Esophagus squamous epithelium (tissue), 5 donors: Measurements from ENCODE around the gene COL4A1. TPM values are rescaled to one million over a fixed set of nuclear protein-coding genes. Genes with fewer than 3 reads are reported as not detected.

ENCODE experiments used
- DNase-seq: peaks from one replicate; lab custom pipeline; 2025; lab: John Stamatoyannopoulos, UW
- H3K27ac ChIP-seq, 4 donors: fragments of 200-600 bp; sonication (generic); one replicate each; pipeline ENCODE4 v1.5.1; 2016 to 2019; ENCODE audit warnings: mild to moderate bottlenecking in 1 of 4
- H3K27me3 ChIP-seq, 4 donors: fragments of 200-600 bp; sonication (generic); 1 replicate in 3 of 4; 2 replicates in 1 of 4; pipeline versions ENCODE4 v1.5.1 to v1.6.0; 2017 to 2021; ENCODE audit warnings: antibody characterized with exemption in 1 of 4
- H3K36me3 ChIP-seq, 3 donors: fragments of 200-600 bp; sonication (generic); one replicate each; pipeline ENCODE4 v1.5.1; 2016 to 2019
- H3K4me1 ChIP-seq, 3 donors: fragments of 200-600 bp; sonication (generic); one replicate each; pipeline ENCODE4 v1.5.1; 2017 to 2019
- H3K4me3 ChIP-seq, 4 donors: fragments of 200-600 bp; sonication (generic); 1 replicate in 3 of 4; 2 replicates in 1 of 4; pipeline ENCODE4 v1.5.1; 2016 to 2019; ENCODE audit warnings: mild to moderate bottlenecking in 2 of 4, moderate library complexity in 1 of 4
- H3K9me3 ChIP-seq, 3 donors: fragments of 200-600 bp; sonication (generic); one replicate each; pipeline ENCODE4 v1.5.1; 2016 to 2019
- CTCF ChIP-seq, 6 experiments: fragments of 450-650 bp in 4 of 6; fragments of 200-600 bp in 2 of 6; sonication (generic) in 2 of 6; IDR thresholded peaks; one replicate each; pipeline ENCODE4 v1.5.1; 2016 to 2019; ENCODE audit warnings: antibody characterized with exemption in 6 of 6, mild to moderate bottlenecking in 4 of 6, moderate library complexity in 4 of 6
- POLR2A ChIP-seq, 4 donors: fragments of 450-650 bp; IDR thresholded peaks; one replicate each; pipeline ENCODE4 v1.6.1; 2017; ENCODE audit warnings: antibody characterized with exemption in 4 of 4, mild to moderate bottlenecking in 4 of 4, moderate library complexity in 3 of 4
- WGBS, 2 donors: methylation state at CpG; one replicate each; pipeline ENCODE4 v1.1.5; 2018; 5-methylcytosine and 5-hydroxymethylcytosine counted together
- intact Hi-C: fragments of 100-400 bp; cut with DNase I; formaldehyde crosslinking; loops from one replicate; pipeline ENCODE4 v1.15.0; 2022
- total RNA-seq, 4 donors: library from RNA; depleted of rRNA; stranded (reverse); fragments of >200 nt; gene quantifications; one replicate each; pipeline ENCODE4 v1.1.0, GENCODE V29; 2016
- donor health status: DM: yes; HTN: yes; CAD: no.

COL4A1 gene
- total RNA-seq, 4 donors from 2014 or later: 8.9 to 97.1 (median 40.2) TPM

GRCh38 chr13:110195547-110196485 is 111.1 kb downstream of the COL4A1 start:
- intact Hi-C loops: no loop called here
- H3K27ac ChIP-seq: no peak overlapping the region
- TF ChIP-seq CTCF (IDR thresholded peaks at IDR 0.05): no peak
- TF ChIP-seq POLR2A (IDR thresholded peaks at IDR 0.05): no peak
- 63 to 66% methylated on average over 6 of the region's 8 CpGs for WGBS, 2 donors
- peaks cover 0 to 8% (median 0%) of the 10 kb centered on the region in 3 donors for H3K4me1 ChIP-seq
- no peak for DNase-seq
- H3K4me3 ChIP-seq: no peak overlapping the region
- peaks cover 0 to 62% (median 4%) of the 10 kb centered on the region in 3 donors for H3K36me3 ChIP-seq
- H3K27me3 ChIP-seq: no peaks in the 10 kb centered on the region
- H3K9me3 ChIP-seq: no peaks in the 10 kb centered on the region

- H3K4me1 ChIP-seq: peaks cover 0 to 8% (median 0%) of the 10 kb centered on the region in 3 donors
- intact Hi-C loops: no loop called here
- no peaks in the 10 kb centered on the region for H3K9me3 ChIP-seq
- no peak for TF ChIP-seq CTCF (IDR thresholded peaks at IDR 0.05)
- no peak for TF ChIP-seq POLR2A (IDR thresholded peaks at IDR 0.05)
- peaks cover 0 to 55% (median 4%) of the 10 kb centered on the region in 3 donors for H3K36me3 ChIP-seq
- H3K27me3 ChIP-seq: no peaks in the 10 kb centered on the region
- H3K27ac ChIP-seq: no peak overlapping the region
- WGBS, 2 donors: 74 to 87% methylated on average over 8 of the region's 8 CpGs
- no peak overlapping the region for H3K4me3 ChIP-seq
- DNase-seq: no peak
Observed at GRCh38 chr13:110194451-110194850, 112.5 kb downstream of the COL4A1 start.

- Histone ChIP-seq H3K9me3 (no peaks in the 10 kb centered on the region), H3K4me1 (peaks cover 0 to 8% (median 0%) of the 10 kb centered on the region in 3 donors), H3K4me3 (no peak overlapping the region), H3K27me3 (no peaks in the 10 kb centered on the region), H3K27ac (no peak overlapping the region), H3K36me3 (peaks cover 0 to 59% (median 4%) of the 10 kb centered on the region in 3 donors)
- intact Hi-C loops: no loop called here
- TF ChIP-seq POLR2A (IDR thresholded peaks at IDR 0.05) (no peak), CTCF (IDR thresholded peaks at IDR 0.05) (no peak)
- 84 to 91% methylated on average over 6 to 7 of the region's 10 CpGs for WGBS, 2 donors
- no peak for DNase-seq
Observed at GRCh38 chr13:110193491-110193890, 113.5 kb downstream of the COL4A1 start.

GRCh38 chr13:110192472-110192871 is 114.5 kb downstream of the COL4A1 start:
- Histone ChIP-seq H3K27me3 (no peaks in the 10 kb centered on the region), H3K9me3 (no peaks in the 10 kb centered on the region), H3K36me3 (peaks cover 0 to 52% (median 4%) of the 10 kb centered on the region in 3 donors), H3K4me1 (peaks cover 0 to 4% (median 0%) of the 10 kb centered on the region in 3 donors), H3K4me3 (no peak overlapping the region), H3K27ac (no peak overlapping the region)
- TF ChIP-seq CTCF (IDR thresholded peaks at IDR 0.05) (no peak), POLR2A (IDR thresholded peaks at IDR 0.05) (no peak)
- 87 to 88% methylated on average over 5 of the region's 5 CpGs for WGBS, 2 donors
- intact Hi-C loops: no loop called here
- DNase-seq: no peak

GRCh38 chr13:110187641-110188161 is 119.3 kb downstream of the COL4A1 start:
- no peaks in the 10 kb centered on the region for H3K27me3 ChIP-seq
- peaks cover 0 to 66% (median 3%) of the 10 kb centered on the region in 3 donors for H3K36me3 ChIP-seq
- no peaks in the 10 kb centered on the region for H3K9me3 ChIP-seq
- H3K4me3 ChIP-seq: no peak overlapping the region
- TF ChIP-seq POLR2A (IDR thresholded peaks at IDR 0.05) (no peak), CTCF (IDR thresholded peaks at IDR 0.05) (no peak)
- no peaks in the 10 kb centered on the region for H3K4me1 ChIP-seq
- intact Hi-C loops: no loop called here
- no peak overlapping the region for H3K27ac ChIP-seq
- WGBS, 2 donors: 53 to 64% methylated on average over 5 of the region's 5 CpGs
- no peak for DNase-seq
